Measurements from ENCODE around the gene TGM6. TPM values are rescaled to one million over a fixed set of nuclear protein-coding genes. Genes with fewer than 3 reads are reported as not detected.

The TGM6 gene
- total RNA-seq, 1 donor from 2014 or later: not detected

DNA sequence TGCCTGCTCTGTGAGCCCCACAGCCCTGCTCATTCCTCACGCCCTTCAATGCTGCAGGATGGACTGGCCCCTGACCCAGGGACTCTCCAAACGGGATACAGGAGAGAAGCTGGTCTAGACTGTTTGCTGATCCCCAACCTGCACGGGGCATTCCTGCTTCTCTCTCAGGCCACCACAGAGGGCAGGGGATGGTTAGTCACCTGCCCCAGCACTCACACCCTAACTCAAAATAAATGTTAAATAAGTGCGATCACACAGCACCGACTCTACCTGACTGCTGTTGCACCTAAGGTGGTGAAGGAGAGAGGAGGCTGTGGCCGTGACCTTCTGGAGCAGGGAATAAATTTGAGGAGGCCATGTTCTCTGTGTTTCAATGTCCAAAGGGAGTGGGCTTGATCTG is 39.9 kb upstream of the TGM6 start:
- H3K4me1 ChIP-seq: no peaks in the 10 kb centered on the region
- no peak overlapping the region for H3K4me3 ChIP-seq
- no peaks in the 10 kb centered on the region for H3K27me3 ChIP-seq
- no peaks in the 10 kb centered on the region for H3K9me3 ChIP-seq
- H3K27ac ChIP-seq: no peak overlapping the region
- intact Hi-C loops (cut with DNase I): no loop called here
- DNase-seq: no peak
- TF ChIP-seq CTCF (IDR thresholded peaks at IDR 0.05): no peak
- H3K36me3 ChIP-seq: no peaks in the 10 kb centered on the region
- no peak for ATAC-seq

GRCh38 chr20:2341336-2341735 is 39.4 kb upstream of the TGM6 start:
- no peak for TF ChIP-seq CTCF (IDR thresholded peaks at IDR 0.05)
- intact Hi-C loops (cut with DNase I): no loop called here
- DNase-seq: no peak
- no peak for ATAC-seq
- Histone ChIP-seq H3K27ac (no peak overlapping the region), H3K4me3 (no peak overlapping the region), H3K27me3 (no peaks in the 10 kb centered on the region), H3K4me1 (no peaks in the 10 kb centered on the region), H3K36me3 (no peaks in the 10 kb centered on the region), H3K9me3 (no peaks in the 10 kb centered on the region)

DNA sequence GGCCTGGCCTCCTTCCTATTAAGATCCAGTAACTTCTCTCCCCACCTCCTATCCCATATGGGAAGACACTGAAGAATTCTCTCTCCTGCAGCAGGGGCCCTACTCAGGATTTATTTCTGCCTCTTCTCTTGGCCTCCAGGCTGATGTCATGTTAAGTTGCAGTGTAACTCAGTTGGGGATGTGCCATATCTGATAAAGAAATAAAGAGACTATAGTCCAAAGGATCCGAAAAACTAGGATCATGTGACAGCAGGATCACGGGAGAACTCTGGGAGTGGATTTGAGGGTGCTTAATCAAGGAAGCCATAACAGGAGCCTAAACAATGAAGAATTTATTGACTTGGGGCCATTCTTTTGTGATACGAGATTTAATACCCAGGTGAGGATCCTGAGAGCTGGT is 38.5 kb upstream of the TGM6 start:
- Histone ChIP-seq H3K27ac (no peak overlapping the region), H3K9me3 (no peaks in the 10 kb centered on the region), H3K4me1 (no peaks in the 10 kb centered on the region), H3K36me3 (no peaks in the 10 kb centered on the region), H3K4me3 (no peak overlapping the region), H3K27me3 (no peaks in the 10 kb centered on the region)
- no peak for TF ChIP-seq CTCF (IDR thresholded peaks at IDR 0.05)
- DNase-seq (no peak), ATAC-seq (no peak)
- intact Hi-C loops (cut with DNase I): no loop called here

- peaks cover 13% of the 10 kb centered on the region for H3K27me3 ChIP-seq
- H3K4me1 ChIP-seq: no peaks in the 10 kb centered on the region
- H3K9me3 ChIP-seq: no peaks in the 10 kb centered on the region
- no peak for DNase-seq
- intact Hi-C loops (cut with DNase I): no loop called here
- H3K4me3 ChIP-seq: no peak overlapping the region
- no peak overlapping the region for H3K27ac ChIP-seq
- ATAC-seq: no peak
- H3K36me3 ChIP-seq: no peaks in the 10 kb centered on the region
- no peak for TF ChIP-seq CTCF (IDR thresholded peaks at IDR 0.05)
Measured at GRCh38 chr20:2346188-2346587, 34.5 kb upstream of the TGM6 start.

DNA sequence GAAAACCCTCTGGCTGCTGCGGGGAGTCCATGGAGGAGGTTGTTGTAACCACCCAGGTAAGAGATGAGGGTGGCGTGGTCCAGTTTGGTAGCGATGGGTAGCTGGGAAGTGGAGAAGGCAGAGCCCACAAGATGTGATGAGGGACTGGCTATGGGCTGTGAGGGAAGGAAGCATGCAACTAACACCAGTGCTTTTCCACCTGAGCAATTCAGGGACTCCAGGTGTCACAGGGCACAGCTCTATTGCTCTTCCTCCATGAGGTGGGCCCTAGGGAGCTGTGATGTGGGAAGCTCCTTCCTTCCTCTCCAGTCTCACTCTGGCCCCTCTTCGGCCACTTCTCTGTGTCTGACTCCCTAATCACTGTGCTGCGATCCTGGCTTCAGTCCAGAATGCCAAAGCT is 32.4 kb upstream of the TGM6 start:
- Histone ChIP-seq H3K9me3 (no peaks in the 10 kb centered on the region), H3K36me3 (no peaks in the 10 kb centered on the region), H3K27ac (no peak overlapping the region), H3K4me1 (no peaks in the 10 kb centered on the region), H3K27me3 (peaks cover 13% of the 10 kb centered on the region), H3K4me3 (no peak overlapping the region)
- no peak for TF ChIP-seq CTCF (IDR thresholded peaks at IDR 0.05)
- intact Hi-C loops (cut with DNase I): no loop called here
- ATAC-seq: no peak
- no peak for DNase-seq

DNA sequence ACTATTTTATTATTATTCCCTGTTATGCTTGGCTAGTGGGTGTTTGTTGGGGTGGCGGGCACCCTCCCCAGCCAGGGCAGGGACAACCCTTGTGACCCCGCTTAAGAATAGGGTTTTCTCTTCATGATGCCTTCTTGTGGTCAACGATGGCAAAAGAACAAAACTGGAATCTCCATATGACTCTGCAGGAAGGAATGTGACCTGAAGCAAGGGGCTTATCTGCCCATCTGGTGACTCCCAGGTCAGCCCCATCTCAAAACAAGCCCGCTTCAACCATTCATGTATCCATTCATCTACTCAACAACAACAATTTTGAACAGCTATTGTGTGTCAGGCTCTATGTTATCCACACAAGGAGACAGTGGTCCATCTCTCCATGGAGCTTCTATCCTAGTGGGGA is 30.9 kb upstream of the TGM6 start:
- Histone ChIP-seq H3K9me3 (no peaks in the 10 kb centered on the region), H3K36me3 (no peaks in the 10 kb centered on the region), H3K4me3 (no peak overlapping the region), H3K27me3 (peaks cover 13% of the 10 kb centered on the region), H3K27ac (no peak overlapping the region), H3K4me1 (no peaks in the 10 kb centered on the region)
- ATAC-seq (no peak), DNase-seq (no peak)
- no peak for TF ChIP-seq CTCF (IDR thresholded peaks at IDR 0.05)
- intact Hi-C loops (cut with DNase I): no loop called here
